IPS-15b (cell line): ENCODE measurements around the gene USP25.

ENCODE experiments used
- H3K27me3 ChIP-seq: one replicate; pipeline ENCODE4 v1.6.1; 2013; ENCODE audit warnings: low read length; ENCODE audit not compliant: control insufficient read depth, insufficient read depth
- H3K36me3 ChIP-seq: one replicate; pipeline ENCODE4 v1.6.1; 2013; ENCODE audit warnings: low read length; ENCODE audit not compliant: control insufficient read depth, insufficient read depth
- H3K4me1 ChIP-seq: one replicate; pipeline ENCODE4 v1.6.1; 2013; ENCODE audit warnings: mild to moderate bottlenecking, low read length; ENCODE audit not compliant: control insufficient read depth, insufficient read depth
- H3K4me3 ChIP-seq: one replicate; pipeline ENCODE4 v1.5.1; 2013; ENCODE audit warnings: low read depth, low read length
- H3K9ac ChIP-seq: one replicate; pipeline ENCODE4 v1.6.1; 2013; ENCODE audit warnings: low read depth, mild to moderate bottlenecking, low read length
- H3K9me3 ChIP-seq: one replicate; pipeline ENCODE4 v1.6.1; 2013; ENCODE audit warnings: mild to moderate bottlenecking, low read length; ENCODE audit not compliant: control insufficient read depth, insufficient read depth

The USP25 gene

GRCh38 chr21:15729674-15730483 lies at the start of gene USP25:
USP25 (plus strand) TSS chr21:15729982; CDS start chr21:15730394, 412 bp downstream.
- H3K9me3 ChIP-seq: no peaks in the 10 kb centered on the region
- no peaks in the 10 kb centered on the region for H3K36me3 ChIP-seq
- peak within 1 kb of the TSS; percentile 71 for H3K4me3 ChIP-seq
- peaks cover 7% of the 10 kb centered on the region for H3K27me3 ChIP-seq
- H3K9ac ChIP-seq: peak within 1 kb of the TSS; percentile 74
- H3K4me1 ChIP-seq: peaks cover 2% of the 10 kb centered on the region

GRCh38 chr21:15682186-15682895 lies 47.4 kb upstream of the USP25 start:
- H3K36me3 ChIP-seq: no peaks in the 10 kb centered on the region
- H3K4me1 ChIP-seq: no peaks in the 10 kb centered on the region
- no peaks in the 10 kb centered on the region for H3K9me3 ChIP-seq
- H3K9ac ChIP-seq: no peak overlapping the region
- H3K27me3 ChIP-seq: no peaks in the 10 kb centered on the region
- no peak overlapping the region for H3K4me3 ChIP-seq

GRCh38 chr21:15682977-15683376 lies 46.8 kb upstream of the USP25 start:
- Histone ChIP-seq H3K9me3 (no peaks in the 10 kb centered on the region), H3K36me3 (no peaks in the 10 kb centered on the region), H3K4me3 (no peak overlapping the region), H3K27me3 (no peaks in the 10 kb centered on the region), H3K4me1 (no peaks in the 10 kb centered on the region), H3K9ac (no peak overlapping the region)

GRCh38 chr21:15686506-15686905 lies 43.3 kb upstream of the USP25 start:
- no peaks in the 10 kb centered on the region for H3K4me1 ChIP-seq
- H3K27me3 ChIP-seq: no peaks in the 10 kb centered on the region
- no peak overlapping the region for H3K4me3 ChIP-seq
- no peaks in the 10 kb centered on the region for H3K9me3 ChIP-seq
- no peak overlapping the region for H3K9ac ChIP-seq
- no peaks in the 10 kb centered on the region for H3K36me3 ChIP-seq

GRCh38 chr21:15687208-15687607 lies 42.6 kb upstream of the USP25 start:
- no peaks in the 10 kb centered on the region for H3K27me3 ChIP-seq
- H3K4me3 ChIP-seq: no peak overlapping the region
- H3K4me1 ChIP-seq: no peaks in the 10 kb centered on the region
- H3K36me3 ChIP-seq: no peaks in the 10 kb centered on the region
- no peaks in the 10 kb centered on the region for H3K9me3 ChIP-seq
- H3K9ac ChIP-seq: no peak overlapping the region

GRCh38 chr21:15688016-15688415 lies 41.8 kb upstream of the USP25 start:
- no peaks in the 10 kb centered on the region for H3K27me3 ChIP-seq
- H3K4me3 ChIP-seq: no peak overlapping the region
- no peaks in the 10 kb centered on the region for H3K4me1 ChIP-seq
- no peaks in the 10 kb centered on the region for H3K9me3 ChIP-seq
- no peak overlapping the region for H3K9ac ChIP-seq
- no peaks in the 10 kb centered on the region for H3K36me3 ChIP-seq

GRCh38 chr21:15688809-15689208 lies 41.0 kb upstream of the USP25 start:
- Histone ChIP-seq H3K9me3 (no peaks in the 10 kb centered on the region), H3K9ac (no peak overlapping the region), H3K4me3 (no peak overlapping the region)

GRCh38 chr21:15692711-15693110 lies 37.1 kb upstream of the USP25 start:
- H3K9me3 ChIP-seq: no peaks in the 10 kb centered on the region
- no peaks in the 10 kb centered on the region for H3K4me1 ChIP-seq
- H3K4me3 ChIP-seq: no peak overlapping the region
- no peaks in the 10 kb centered on the region for H3K27me3 ChIP-seq
- no peaks in the 10 kb centered on the region for H3K36me3 ChIP-seq
- no peak overlapping the region for H3K9ac ChIP-seq

More at GRCh38 chr21:15688809-15689208, 41.0 kb upstream of the USP25 start:
- no peaks in the 10 kb centered on the region for H3K4me1 ChIP-seq
- no peaks in the 10 kb centered on the region for H3K36me3 ChIP-seq
- no peaks in the 10 kb centered on the region for H3K27me3 ChIP-seq

GRCh38 chr21:15695241-15695640 lies 34.5 kb upstream of the USP25 start:
- no peaks in the 10 kb centered on the region for H3K9me3 ChIP-seq
- H3K36me3 ChIP-seq: no peaks in the 10 kb centered on the region
- H3K27me3 ChIP-seq: no peaks in the 10 kb centered on the region

GRCh38 chr21:15701830-15702229 lies 28.0 kb upstream of the USP25 start:
- Histone ChIP-seq H3K36me3 (no peaks in the 10 kb centered on the region), H3K9me3 (no peaks in the 10 kb centered on the region), H3K9ac (no peak overlapping the region), H3K4me3 (no peak overlapping the region), H3K27me3 (no peaks in the 10 kb centered on the region), H3K4me1 (no peaks in the 10 kb centered on the region)

More at GRCh38 chr21:15695241-15695640, 34.5 kb upstream of the USP25 start:
- H3K9ac ChIP-seq: no peak overlapping the region
- no peak overlapping the region for H3K4me3 ChIP-seq
- no peaks in the 10 kb centered on the region for H3K4me1 ChIP-seq

- H3K36me3 ChIP-seq: no peaks in the 10 kb centered on the region
- H3K4me3 ChIP-seq: no peak overlapping the region
- H3K27me3 ChIP-seq: no peaks in the 10 kb centered on the region
- no peaks in the 10 kb centered on the region for H3K4me1 ChIP-seq
- no peak overlapping the region for H3K9ac ChIP-seq
- H3K9me3 ChIP-seq: no peaks in the 10 kb centered on the region
Measured at GRCh38 chr21:15703932-15704331, 25.9 kb upstream of the USP25 start.

GRCh38 chr21:15706696-15707095 lies 23.1 kb upstream of the USP25 start:
- no peaks in the 10 kb centered on the region for H3K27me3 ChIP-seq
- no peaks in the 10 kb centered on the region for H3K36me3 ChIP-seq
- no peaks in the 10 kb centered on the region for H3K9me3 ChIP-seq
- no peaks in the 10 kb centered on the region for H3K4me1 ChIP-seq
- H3K9ac ChIP-seq: no peak overlapping the region
- no peak overlapping the region for H3K4me3 ChIP-seq
